ENCODE data around the gene TREH.

TREH gene

GRCh38 chr11:118636569-118637290 lies 42.7 kb downstream of the TREH start:
- Histone ChIP-seq H3K18ac (ENCODE audit: low read depth in 1 of 2, low read length in 2 of 2) (no peak overlapping the region), H3K4me2 (ENCODE audit: low read length, poor library complexity, severe bottlenecking) (no peak overlapping the region), H3K27me3 (ENCODE audit: control insufficient read depth in 1 of 2, insufficient read depth in 1 of 2, low read length in 2 of 2) (no peaks in the 10 kb centered on the region), H3K27ac (ENCODE audit: low read length, poor library complexity, severe bottlenecking) (no peak overlapping the region), H3K4ac (ENCODE audit: low read depth in 1 of 2, low read length in 2 of 2) (no peak overlapping the region), H2AFZ (ENCODE audit: low read depth, low read length) (no peak overlapping the region), H2AK5ac (ENCODE audit: low read length, severe bottlenecking) (no peak overlapping the region), H3K4me3 (ENCODE audit: insufficient read depth in 1 of 2, low read depth in 1 of 2, low read length in 2 of 2) (peak overlapping the region in 1 of 2 experiments; percentile 32), H4K8ac (ENCODE audit: low read length) (no peak overlapping the region), H2BK12ac (ENCODE audit: low read length in 2 of 2) (no peak overlapping the region), H3K14ac (ENCODE audit: low read length in 2 of 2) (no peak overlapping the region), H3K4me1 (ENCODE audit: control insufficient read depth, insufficient read depth, low read depth, low read length) (peaks cover 36% of the 10 kb centered on the region), H3K36me3 (ENCODE audit: control insufficient read depth in 1 of 2, insufficient read depth in 2 of 2, low read depth in 1 of 2, low read length in 2 of 2) (peaks cover 82 to 94% of the 10 kb centered on the region in 2 experiments), H3K23ac (ENCODE audit: low read length in 2 of 2) (no peak overlapping the region), H2BK120ac (ENCODE audit: low read depth, low read length) (no peak overlapping the region), H3K9me3 (ENCODE audit: control insufficient read depth, low read length) (no peaks in the 10 kb centered on the region), H2BK15ac (ENCODE audit: low read depth, poor library complexity, severe bottlenecking) (no peak overlapping the region), H3K9ac (ENCODE audit: low read length) (peak overlapping the region; percentile 24), H2BK5ac (ENCODE audit: low read depth, low read length, poor library complexity, severe bottlenecking) (no peak overlapping the region), H3K79me1 (replicated peaks; ENCODE audit: low read length, poor library complexity, severe bottlenecking) (peaks cover 47% of the 10 kb centered on the region), H4K91ac (ENCODE audit: low read length) (no peak overlapping the region)
- WGBS: 81% methylated on average over 7 of the region's 8 CpGs
- DNase-seq: no peak

GRCh38 chr11:118635642-118636041 lies 43.8 kb downstream of the TREH start:
- Histone ChIP-seq H3K18ac (ENCODE audit: low read depth in 1 of 2, low read length in 2 of 2) (no peak overlapping the region), H4K8ac (ENCODE audit: low read length) (no peak overlapping the region), H3K23ac (ENCODE audit: low read length in 2 of 2) (no peak overlapping the region), H3K4ac (ENCODE audit: low read depth in 1 of 2, low read length in 2 of 2) (no peak overlapping the region), H2AK5ac (ENCODE audit: low read length, severe bottlenecking) (no peak overlapping the region), H3K4me2 (ENCODE audit: low read length, poor library complexity, severe bottlenecking) (no peak overlapping the region), H2BK120ac (ENCODE audit: low read depth, low read length) (no peak overlapping the region), H3K14ac (ENCODE audit: low read length in 2 of 2) (no peak overlapping the region), H3K4me3 (ENCODE audit: insufficient read depth in 1 of 2, low read depth in 1 of 2, low read length in 2 of 2) (no peak overlapping the region), H3K36me3 (ENCODE audit: control insufficient read depth in 1 of 2, insufficient read depth in 2 of 2, low read depth in 1 of 2, low read length in 2 of 2) (peaks cover 82 to 94% of the 10 kb centered on the region in 2 experiments), H3K4me1 (ENCODE audit: control insufficient read depth, insufficient read depth, low read depth, low read length) (peaks cover 33% of the 10 kb centered on the region), H3K9ac (ENCODE audit: low read length) (peak overlapping the region; percentile 6), H4K91ac (ENCODE audit: low read length) (no peak overlapping the region), H3K27ac (ENCODE audit: low read length, poor library complexity, severe bottlenecking) (no peak overlapping the region), H3K27me3 (ENCODE audit: control insufficient read depth in 1 of 2, insufficient read depth in 1 of 2, low read length in 2 of 2) (no peaks in the 10 kb centered on the region), H2BK5ac (ENCODE audit: low read depth, low read length, poor library complexity, severe bottlenecking) (no peak overlapping the region), H2BK15ac (ENCODE audit: low read depth, poor library complexity, severe bottlenecking) (no peak overlapping the region), H2AFZ (ENCODE audit: low read depth, low read length) (no peak overlapping the region), H3K79me1 (replicated peaks; ENCODE audit: low read length, poor library complexity, severe bottlenecking) (peaks cover 49% of the 10 kb centered on the region), H3K9me3 (ENCODE audit: control insufficient read depth, low read length) (no peaks in the 10 kb centered on the region), H2BK12ac (ENCODE audit: low read length in 2 of 2) (no peak overlapping the region)
- WGBS: 91% methylated on average over 2 of the region's 2 CpGs
- no peak for DNase-seq

- H2BK5ac ChIP-seq (ENCODE audit: low read depth, low read length, poor library complexity, severe bottlenecking): no peak overlapping the region
- no peak overlapping the region for H3K23ac ChIP-seq (ENCODE audit: low read length in 2 of 2)
- peak overlapping the region; percentile 6 for H3K9ac ChIP-seq (ENCODE audit: low read length)
- no peak overlapping the region for H4K91ac ChIP-seq (ENCODE audit: low read length)
- no peak overlapping the region for H3K4me2 ChIP-seq (ENCODE audit: low read length, poor library complexity, severe bottlenecking)
- no peak overlapping the region for H3K18ac ChIP-seq (ENCODE audit: low read depth in 1 of 2, low read length in 2 of 2)
- no peak overlapping the region for H3K4ac ChIP-seq (ENCODE audit: low read depth in 1 of 2, low read length in 2 of 2)
- no peak overlapping the region for H2AK5ac ChIP-seq (ENCODE audit: low read length, severe bottlenecking)
- no peak for DNase-seq
- peaks cover 49% of the 10 kb centered on the region for H3K79me1 ChIP-seq (replicated peaks; ENCODE audit: low read length, poor library complexity, severe bottlenecking)
- H2BK12ac ChIP-seq (ENCODE audit: low read length in 2 of 2): no peak overlapping the region
- WGBS: 57% methylated on average over 15 of the region's 15 CpGs
- no peak overlapping the region for H4K8ac ChIP-seq (ENCODE audit: low read length)
- H2BK15ac ChIP-seq (ENCODE audit: low read depth, poor library complexity, severe bottlenecking): no peak overlapping the region
- H2AFZ ChIP-seq (ENCODE audit: low read depth, low read length): no peak overlapping the region
- no peak overlapping the region for H2BK120ac ChIP-seq (ENCODE audit: low read depth, low read length)
- H3K36me3 ChIP-seq (ENCODE audit: control insufficient read depth in 1 of 2, insufficient read depth in 2 of 2, low read depth in 1 of 2, low read length in 2 of 2): peaks cover 82 to 94% of the 10 kb centered on the region in 2 experiments
- H3K27ac ChIP-seq (ENCODE audit: low read length, poor library complexity, severe bottlenecking): no peak overlapping the region
- H3K27me3 ChIP-seq (ENCODE audit: control insufficient read depth in 1 of 2, insufficient read depth in 1 of 2, low read length in 2 of 2): no peaks in the 10 kb centered on the region
- peaks cover 32% of the 10 kb centered on the region for H3K4me1 ChIP-seq (ENCODE audit: control insufficient read depth, insufficient read depth, low read depth, low read length)
- no peak overlapping the region for H3K4me3 ChIP-seq (ENCODE audit: insufficient read depth in 1 of 2, low read depth in 1 of 2, low read length in 2 of 2)
- H3K14ac ChIP-seq (ENCODE audit: low read length in 2 of 2): no peak overlapping the region
- no peaks in the 10 kb centered on the region for H3K9me3 ChIP-seq (ENCODE audit: control insufficient read depth, low read length)
Measured at GRCh38 chr11:118635237-118635591, 44.2 kb downstream of the TREH start.

GRCh38 chr11:118634431-118635236 lies 44.8 kb downstream of the TREH start:
- H3K14ac ChIP-seq (ENCODE audit: low read length in 2 of 2): no peak overlapping the region
- H3K27me3 ChIP-seq (ENCODE audit: control insufficient read depth in 1 of 2, insufficient read depth in 1 of 2, low read length in 2 of 2): no peaks in the 10 kb centered on the region
- H3K9me3 ChIP-seq (ENCODE audit: control insufficient read depth, low read length): no peaks in the 10 kb centered on the region
- peaks cover 47% of the 10 kb centered on the region for H3K79me1 ChIP-seq (replicated peaks; ENCODE audit: low read length, poor library complexity, severe bottlenecking)
- peak overlapping the region in 1 of 2 experiments; percentile 40 for H3K4me3 ChIP-seq (ENCODE audit: insufficient read depth in 1 of 2, low read depth in 1 of 2, low read length in 2 of 2)
- no peak overlapping the region for H2BK12ac ChIP-seq (ENCODE audit: low read length in 2 of 2)
- H2BK120ac ChIP-seq (ENCODE audit: low read depth, low read length): no peak overlapping the region
- no peak overlapping the region for H2AFZ ChIP-seq (ENCODE audit: low read depth, low read length)
- H3K23ac ChIP-seq (ENCODE audit: low read length in 2 of 2): no peak overlapping the region
- no peak overlapping the region for H2BK15ac ChIP-seq (ENCODE audit: low read depth, poor library complexity, severe bottlenecking)
- H2BK5ac ChIP-seq (ENCODE audit: low read depth, low read length, poor library complexity, severe bottlenecking): no peak overlapping the region
- DNase-seq: peak; percentile 33
- WGBS: 36% methylated on average over 40 of the region's 41 CpGs
- H3K36me3 ChIP-seq (ENCODE audit: control insufficient read depth in 1 of 2, insufficient read depth in 2 of 2, low read depth in 1 of 2, low read length in 2 of 2): peaks cover 82 to 94% of the 10 kb centered on the region in 2 experiments
- peak overlapping the region in 1 of 2 experiments; percentile 38 for H3K4ac ChIP-seq (ENCODE audit: low read depth in 1 of 2, low read length in 2 of 2)
- H3K4me2 ChIP-seq (ENCODE audit: low read length, poor library complexity, severe bottlenecking): no peak overlapping the region
- H3K9ac ChIP-seq (ENCODE audit: low read length): peak overlapping the region; percentile 78
- no peak overlapping the region for H3K27ac ChIP-seq (ENCODE audit: low read length, poor library complexity, severe bottlenecking)
- H4K8ac ChIP-seq (ENCODE audit: low read length): no peak overlapping the region
- peaks cover 33% of the 10 kb centered on the region for H3K4me1 ChIP-seq (ENCODE audit: control insufficient read depth, insufficient read depth, low read depth, low read length)
- peak overlapping the region; percentile 45 for H4K91ac ChIP-seq (ENCODE audit: low read length)
- H3K18ac ChIP-seq (ENCODE audit: low read depth in 1 of 2, low read length in 2 of 2): peak overlapping the region; percentile 37 to 41
- H2AK5ac ChIP-seq (ENCODE audit: low read length, severe bottlenecking): no peak overlapping the region
